Measurements from ENCODE around the gene CCDC87.
"Not testable (repeated sequence)": the region's sequence is repeated elsewhere in the genome, so short reads cannot be mapped to it uniquely, and the experiment has no call there.

CCDC87 gene, protein sequence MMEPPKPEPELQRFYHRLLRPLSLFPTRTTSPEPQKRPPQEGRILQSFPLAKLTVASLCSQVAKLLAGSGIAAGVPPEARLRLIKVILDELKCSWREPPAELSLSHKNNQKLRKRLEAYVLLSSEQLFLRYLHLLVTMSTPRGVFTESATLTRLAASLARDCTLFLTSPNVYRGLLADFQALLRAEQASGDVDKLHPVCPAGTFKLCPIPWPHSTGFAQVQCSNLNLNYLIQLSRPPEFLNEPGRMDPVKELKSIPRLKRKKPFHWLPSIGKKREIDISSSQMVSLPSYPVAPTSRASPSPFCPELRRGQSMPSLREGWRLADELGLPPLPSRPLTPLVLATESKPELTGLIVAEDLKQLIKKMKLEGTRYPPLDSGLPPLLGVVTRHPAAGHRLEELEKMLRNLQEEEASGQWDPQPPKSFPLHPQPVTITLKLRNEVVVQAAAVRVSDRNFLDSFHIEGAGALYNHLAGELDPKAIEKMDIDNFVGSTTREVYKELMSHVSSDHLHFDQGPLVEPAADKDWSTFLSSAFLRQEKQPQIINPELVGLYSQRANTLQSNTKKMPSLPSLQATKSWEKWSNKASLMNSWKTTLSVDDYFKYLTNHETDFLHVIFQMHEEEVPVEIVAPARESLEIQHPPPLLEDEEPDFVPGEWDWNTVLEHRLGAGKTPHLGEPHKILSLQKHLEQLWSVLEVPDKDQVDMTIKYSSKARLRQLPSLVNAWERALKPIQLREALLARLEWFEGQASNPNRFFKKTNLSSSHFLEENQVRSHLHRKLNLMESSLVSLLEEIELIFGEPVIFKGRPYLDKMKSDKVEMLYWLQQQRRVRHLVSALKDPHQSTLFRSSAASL

DNA sequence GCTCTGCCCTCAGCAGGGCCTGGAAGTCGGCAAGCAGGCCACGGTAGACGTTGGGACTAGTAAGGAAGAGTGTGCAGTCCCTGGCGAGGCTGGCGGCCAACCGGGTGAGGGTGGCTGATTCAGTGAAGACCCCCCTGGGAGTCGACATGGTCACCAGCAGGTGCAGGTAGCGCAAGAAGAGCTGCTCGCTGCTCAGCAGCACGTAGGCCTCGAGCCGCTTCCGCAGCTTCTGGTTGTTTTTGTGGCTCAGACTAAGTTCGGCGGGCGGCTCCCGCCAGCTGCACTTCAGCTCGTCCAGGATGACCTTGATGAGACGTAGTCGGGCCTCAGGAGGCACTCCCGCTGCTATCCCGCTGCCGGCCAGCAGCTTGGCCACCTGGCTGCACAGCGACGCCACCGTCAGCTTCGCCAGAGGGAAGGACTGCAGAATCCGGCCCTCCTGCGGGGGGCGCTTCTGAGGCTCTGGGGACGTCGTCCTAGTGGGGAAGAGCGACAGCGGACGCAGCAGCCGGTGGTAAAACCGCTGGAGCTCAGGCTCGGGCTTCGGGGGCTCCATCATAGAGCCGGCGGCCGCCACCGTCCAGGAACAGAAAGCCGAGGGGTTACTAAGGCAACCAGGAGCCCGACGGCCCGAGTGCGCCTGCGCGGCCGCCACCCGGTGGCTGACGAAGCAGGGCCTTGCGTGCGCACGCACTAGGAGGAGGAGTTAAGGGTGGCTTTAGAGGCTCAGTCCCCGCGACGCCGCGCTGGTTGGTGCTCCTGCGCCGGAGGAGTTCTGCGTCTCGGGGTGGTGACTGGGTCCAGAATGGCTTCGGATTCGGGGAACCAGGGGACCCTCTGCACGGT, at the start of gene CCDC87, which contains the start of gene CCS:
TSS of gene CCDC87 (minus strand) at position 607 of the 846 bp plus-strand sequence. CDS start at position 559, 48 bp downstream.
TSS of gene CCS (plus strand) at position 729 of the 846 bp plus-strand sequence. CDS start at position 806, 77 bp downstream.
- DNase-seq (ENCODE audit: low spot score), result peak; percentile 99

DNA sequence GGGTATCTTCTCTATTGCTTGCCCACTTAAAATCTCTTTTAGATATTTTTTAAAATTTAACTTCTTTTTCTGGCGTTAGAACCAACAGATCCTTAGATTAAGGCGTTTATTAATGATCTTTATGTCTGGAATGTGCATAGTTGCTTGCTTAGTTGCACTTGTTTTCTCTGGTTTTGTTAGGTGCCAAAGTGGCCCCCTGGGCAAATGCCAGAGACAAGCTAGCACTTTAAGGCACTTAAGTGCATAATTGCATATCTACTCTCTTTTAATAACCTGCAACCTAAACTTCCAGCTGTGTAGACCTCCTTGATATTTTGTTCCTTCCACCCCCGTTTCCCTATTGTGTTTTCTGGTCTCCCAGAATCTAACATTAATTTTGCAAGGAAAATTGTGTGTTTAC, 49.0 kb upstream of the CCDC87 start:
- DNase-seq (ENCODE audit: low spot score), result no peak

DNA sequence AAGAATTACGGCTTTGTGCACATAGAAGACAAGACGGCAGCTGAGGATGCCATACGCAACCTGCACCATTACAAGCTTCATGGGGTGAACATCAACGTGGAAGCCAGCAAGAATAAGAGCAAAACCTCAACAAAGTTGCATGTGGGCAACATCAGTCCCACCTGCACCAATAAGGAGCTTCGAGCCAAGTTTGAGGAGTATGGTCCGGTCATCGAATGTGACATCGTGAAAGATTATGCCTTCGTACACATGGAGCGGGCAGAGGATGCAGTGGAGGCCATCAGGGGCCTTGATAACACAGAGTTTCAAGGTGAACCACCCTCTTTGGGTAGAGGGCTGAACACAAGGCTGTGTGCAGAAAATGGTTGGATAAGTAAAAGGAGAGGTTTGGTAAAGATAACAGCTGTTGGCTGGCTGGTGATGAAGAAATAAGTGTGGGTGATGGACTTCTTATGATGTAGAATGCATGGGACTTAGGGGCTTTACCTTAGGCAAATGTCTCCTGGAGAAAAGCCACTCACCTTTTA, 47.0 kb upstream of the CCDC87 start:
- DNase-seq (ENCODE audit: low spot score), result not testable (repeated sequence)

DNA sequence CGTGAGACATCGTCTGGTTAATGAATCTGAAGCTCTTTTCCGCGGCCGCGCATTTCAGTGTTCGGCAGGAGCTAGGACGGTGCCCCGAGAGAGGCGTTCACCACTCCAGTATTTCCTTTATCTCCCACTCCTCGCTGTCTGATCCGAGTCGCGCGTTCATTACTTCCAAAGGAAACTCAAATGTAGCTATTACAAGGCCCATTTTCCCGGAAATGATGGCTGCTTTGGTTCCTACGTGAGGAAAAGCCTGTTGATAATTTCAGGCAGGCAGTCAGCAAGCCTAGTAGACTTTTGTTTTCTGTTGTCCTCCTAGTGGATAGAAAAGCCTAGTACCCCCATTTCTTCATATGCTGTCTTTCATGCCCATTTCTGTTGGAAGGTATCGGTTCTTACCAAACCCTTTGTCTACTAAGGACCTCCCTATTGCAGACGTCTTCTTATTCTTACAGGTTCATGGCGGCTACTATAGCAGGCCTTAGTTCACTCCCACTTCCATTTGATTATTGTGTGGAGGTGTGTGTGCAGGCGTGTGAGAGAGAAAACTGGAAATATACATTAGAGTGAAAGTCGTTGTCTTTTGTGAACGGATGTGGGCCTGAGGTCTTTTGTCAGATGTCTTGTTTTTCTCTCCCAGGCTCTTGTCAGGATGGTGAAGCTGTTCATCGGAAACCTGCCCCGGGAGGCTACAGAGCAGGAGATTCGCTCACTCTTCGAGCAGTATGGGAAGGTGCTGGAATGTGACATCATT, 46.4 kb upstream of the CCDC87 start:
- peak; percentile 41 for DNase-seq (ENCODE audit: low spot score)

DNA sequence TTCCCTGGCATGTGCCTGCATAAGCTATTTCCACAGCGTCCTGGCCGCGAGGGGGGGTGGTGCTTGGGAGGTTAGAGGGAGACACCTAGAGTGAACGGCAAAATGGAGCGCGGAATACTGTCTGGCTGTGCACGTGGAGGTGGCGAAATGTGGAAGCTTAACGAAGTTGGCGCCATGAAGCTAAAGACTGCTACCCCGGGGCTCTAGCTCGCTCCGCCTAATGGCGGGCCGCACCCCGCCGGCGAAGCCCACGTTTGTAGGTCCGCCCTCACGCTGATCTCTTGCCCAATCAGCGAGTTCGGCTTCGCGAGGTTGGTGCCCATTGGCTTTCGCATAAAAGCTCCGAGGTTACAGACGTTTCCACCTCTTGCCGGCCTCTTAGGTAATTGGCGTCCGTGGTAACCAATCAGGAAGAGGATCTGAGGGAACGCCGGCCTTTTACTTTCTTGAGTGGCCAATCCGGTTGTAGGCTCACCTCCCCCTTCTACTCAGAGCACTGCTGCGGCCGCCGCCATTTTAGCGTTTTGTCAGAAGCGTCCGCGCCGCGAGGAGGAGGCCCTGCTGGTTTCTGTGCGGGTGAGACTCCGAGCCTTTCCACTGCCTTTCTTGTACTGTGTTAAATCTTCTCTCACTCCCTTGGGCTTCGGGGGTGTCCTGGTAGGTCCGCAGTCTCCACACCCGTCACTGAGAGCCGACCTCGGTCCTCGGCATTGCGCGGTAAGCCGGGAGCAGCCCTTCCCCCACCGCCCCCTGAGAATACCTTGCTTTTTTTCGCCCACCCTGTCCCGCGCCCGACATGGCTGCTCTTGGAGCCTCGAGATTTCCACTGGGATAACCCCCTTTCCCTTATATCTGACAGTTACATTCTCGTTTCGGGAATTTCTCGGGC, 45.6 kb upstream of the CCDC87 start, which contains the start of gene RBM4:
TSS of gene RBM4 (plus strand) at position 527 of the 889 bp plus-strand sequence. CDS start 1,009 bp downstream, outside the sequence.
- peak; percentile 99 for DNase-seq (ENCODE audit: low spot score)

DNA sequence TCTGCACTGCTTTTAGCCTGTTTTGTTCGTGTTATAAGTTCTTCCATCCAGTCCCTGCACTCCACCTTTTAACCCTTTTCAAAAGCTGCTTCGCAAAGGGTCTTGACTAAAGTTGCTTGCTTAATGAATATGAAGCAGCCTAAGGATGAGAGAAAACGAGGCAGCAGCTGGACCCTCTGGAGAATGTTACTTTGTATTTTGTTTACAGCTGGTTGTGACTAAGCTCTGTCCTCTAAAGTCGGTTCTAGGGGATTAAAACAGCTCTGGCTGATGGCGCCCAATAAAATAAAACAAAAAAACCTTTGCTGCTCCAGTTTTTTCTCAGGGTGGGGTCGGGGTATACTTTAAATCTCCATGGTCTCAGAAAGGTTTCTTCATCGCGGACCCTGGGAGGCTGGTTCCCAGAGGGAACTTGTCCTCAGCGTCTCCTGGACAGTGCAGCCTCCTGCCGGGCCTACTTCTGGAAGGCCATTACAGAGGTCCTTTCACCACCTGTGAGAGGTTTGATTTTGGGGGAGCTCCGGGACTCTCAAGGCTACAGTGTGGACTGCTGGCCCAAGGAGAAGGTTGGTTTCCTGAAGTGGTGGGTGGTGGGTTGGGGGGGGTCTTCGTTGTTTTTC, 44.8 kb upstream of the CCDC87 start:
- no peak for DNase-seq (ENCODE audit: low spot score)

DNA sequence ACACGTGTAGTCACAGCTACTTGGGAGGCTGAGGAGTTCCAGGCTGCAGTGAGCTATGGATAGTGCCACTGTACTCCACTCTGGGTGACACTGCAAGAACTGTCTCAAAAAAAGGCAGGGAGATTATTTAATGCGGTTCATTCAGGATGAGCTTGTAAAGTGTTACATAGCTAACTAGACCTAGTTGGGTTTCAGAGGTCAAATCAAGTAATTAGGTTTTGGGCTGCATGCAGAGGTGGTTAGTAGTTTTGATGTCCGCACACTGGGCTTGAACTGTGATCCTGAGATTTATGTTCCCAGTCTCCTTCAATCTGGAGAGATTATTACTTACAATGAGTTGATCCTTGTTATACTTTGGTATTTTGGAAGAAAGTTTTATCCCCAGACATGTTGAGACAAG, 43.5 kb upstream of the CCDC87 start:
- no peak for DNase-seq (ENCODE audit: low spot score)

DNA sequence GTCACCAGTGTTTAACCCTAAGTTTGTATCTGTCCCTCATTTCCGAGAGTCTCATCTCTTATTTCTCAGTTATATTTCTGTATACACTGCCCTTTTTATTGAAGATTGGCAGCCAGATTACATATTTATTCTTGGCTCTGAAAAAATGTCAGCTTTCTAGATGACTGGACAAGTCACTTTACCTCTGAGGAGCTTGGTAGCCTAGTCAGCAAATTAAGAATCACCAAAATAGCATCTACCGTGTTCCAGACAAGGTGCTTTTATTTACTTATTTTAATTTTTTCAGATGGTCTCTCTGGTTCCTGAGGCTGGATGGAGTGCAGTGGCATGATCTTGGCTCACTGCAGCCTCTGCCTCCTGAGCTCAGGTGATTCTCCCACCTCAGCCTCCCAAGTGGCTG, 40.1 kb upstream of the CCDC87 start:
- no peak for DNase-seq (ENCODE audit: low spot score)

DNA sequence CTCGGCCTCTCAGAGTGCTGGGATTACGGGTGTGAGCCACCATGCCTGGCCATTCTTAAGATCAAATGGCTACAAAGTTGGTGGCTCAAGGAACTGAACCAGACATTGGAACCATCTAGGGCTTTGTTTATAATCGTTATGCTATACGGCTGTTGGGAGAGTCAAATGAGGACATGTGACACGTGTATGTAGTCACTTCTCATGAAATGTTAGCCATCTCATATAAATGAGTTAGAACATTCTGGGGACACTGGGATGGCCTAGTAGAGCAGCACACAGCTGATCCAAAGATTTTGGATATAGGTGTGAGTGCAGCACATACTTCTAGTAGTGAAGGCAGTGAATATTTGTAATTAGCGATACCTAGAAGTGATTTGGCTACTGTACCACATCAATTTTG, 39.0 kb upstream of the CCDC87 start:
- no peak for DNase-seq (ENCODE audit: low spot score)

DNA sequence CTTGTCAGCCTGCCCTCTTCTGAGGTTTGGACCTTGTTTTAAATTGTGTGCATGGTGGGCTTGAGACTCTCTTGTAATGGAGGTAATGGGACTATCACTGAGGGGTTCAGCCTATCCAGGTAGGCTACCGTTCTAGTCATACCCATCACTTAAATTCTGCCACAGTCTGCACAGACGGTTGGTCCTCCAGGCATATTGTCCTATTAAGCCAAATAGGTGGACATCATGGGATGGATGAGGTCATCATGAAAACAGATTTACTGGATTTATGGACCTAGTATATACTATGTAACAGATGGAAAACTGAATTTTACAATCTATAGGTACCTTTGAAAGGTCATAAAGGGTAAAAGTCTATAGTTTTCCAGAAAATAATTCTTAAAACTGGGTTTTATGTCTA, 36.5 kb upstream of the CCDC87 start:
- no peak for DNase-seq (ENCODE audit: low spot score)

DNA sequence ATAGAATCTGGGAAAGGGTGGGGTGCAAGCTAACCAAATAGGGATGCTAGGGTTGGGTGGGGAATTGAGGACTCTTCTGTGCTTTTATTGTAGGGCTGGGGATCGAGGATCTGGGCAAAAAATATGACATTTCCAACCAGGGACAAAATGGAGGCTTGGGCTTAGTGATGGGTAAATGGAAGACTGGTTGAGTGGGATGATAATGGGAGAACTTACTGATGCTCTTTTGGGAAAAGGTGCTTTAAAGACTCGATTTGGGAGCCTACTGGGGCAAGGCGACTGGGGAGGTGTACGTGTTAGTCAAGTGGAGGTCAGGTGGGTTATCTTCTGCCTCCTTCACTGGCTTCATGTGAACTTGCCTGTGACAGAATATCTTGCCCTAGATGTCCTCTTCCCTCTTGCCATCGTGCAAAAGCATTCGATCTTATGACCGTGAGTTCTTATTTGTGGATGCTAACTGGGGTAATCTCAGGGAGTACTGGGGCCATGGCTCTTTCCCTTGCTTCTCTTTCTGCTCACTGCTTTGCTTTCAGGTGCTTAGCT, 35.3 kb upstream of the CCDC87 start:
- no peak for DNase-seq (ENCODE audit: low spot score)

DNA sequence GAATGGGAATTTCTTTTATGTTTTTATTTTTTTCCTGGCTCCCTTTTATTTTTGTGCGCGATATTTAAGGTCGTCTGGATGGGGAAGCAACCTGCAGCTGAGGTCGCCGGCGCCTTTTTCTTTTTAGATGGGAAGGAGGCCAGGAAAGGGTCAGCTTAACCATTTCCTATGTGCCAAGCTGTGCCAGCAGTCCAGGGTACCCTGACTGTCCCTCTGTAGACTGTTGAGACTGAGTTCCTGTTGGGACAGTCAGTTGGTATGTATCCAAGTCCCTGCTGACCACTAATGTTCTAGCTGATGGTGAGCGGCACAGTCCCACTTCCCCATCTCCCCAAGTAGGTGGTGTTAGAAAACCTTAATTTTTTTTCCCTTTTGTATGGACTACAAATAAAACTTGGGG, 34.1 kb upstream of the CCDC87 start:
- no peak for DNase-seq (ENCODE audit: low spot score)

DNA sequence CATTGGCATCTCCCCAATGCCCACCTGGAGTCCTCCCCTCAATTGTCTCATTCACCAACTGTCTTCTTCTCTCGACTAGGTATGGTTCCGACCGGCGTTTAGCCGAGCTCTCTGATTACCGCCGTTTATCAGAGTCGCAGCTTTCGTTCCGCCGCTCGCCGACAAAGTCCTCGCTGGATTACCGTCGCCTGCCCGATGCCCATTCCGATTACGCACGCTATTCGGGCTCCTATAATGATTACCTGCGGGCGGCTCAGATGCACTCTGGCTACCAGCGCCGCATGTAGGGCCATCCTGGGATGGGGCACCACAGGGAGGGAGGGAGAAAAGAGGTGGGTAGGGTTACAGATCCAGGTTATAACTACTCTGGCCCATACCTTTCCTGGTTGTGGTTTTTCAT, 33.5 kb upstream of the CCDC87 start:
- DNase-seq (ENCODE audit: low spot score), result no peak

DNA sequence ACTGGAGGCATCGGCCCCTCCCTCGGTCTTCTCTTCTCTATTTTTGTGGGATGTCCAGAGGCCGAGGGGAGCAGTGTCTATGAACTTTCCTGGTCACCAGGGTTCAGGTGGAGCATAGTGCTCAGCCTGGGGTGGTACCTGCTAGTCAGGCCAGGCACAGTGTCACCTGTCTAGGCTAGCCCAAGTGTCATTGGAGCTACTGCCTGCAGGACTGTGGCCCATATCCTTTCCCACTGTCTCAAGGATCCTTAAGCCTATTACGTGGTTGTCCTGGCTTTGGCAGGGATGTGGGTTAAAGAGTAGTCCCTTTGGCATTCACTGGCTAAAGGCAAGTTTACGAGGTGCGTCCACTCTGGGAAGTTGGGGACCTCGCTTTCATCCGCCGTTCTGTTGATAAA, 32.9 kb upstream of the CCDC87 start:
- DNase-seq (ENCODE audit: low spot score), result no peak

DNA sequence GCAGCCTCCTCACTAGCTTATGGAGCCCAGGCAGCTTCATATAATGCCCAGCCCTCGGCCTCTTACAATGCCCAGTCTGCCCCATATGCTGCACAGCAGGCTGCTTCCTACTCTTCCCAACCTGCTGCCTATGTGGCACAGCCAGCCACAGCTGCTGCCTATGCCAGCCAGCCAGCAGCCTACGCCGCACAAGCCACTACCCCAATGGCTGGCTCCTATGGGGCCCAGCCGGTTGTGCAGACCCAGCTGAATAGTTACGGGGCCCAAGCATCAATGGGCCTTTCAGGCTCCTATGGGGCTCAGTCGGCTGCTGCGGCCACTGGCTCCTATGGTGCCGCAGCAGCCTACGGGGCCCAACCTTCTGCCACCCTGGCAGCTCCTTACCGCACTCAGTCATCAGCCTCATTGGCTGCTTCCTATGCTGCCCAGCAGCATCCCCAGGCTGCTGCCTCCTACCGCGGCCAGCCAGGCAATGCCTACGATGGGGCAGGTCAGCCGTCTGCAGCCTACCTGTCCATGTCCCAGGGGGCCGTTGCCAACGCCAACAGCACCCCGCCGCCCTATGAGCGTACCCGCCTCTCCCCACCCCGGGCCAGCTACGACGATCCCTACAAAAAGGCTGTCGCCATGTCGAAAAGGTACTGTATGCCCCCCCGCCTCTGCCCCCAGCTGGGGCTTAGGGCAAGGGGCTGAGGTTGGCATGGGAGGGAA, 32.3 kb upstream of the CCDC87 start:
- no peak for DNase-seq (ENCODE audit: low spot score)

DNA sequence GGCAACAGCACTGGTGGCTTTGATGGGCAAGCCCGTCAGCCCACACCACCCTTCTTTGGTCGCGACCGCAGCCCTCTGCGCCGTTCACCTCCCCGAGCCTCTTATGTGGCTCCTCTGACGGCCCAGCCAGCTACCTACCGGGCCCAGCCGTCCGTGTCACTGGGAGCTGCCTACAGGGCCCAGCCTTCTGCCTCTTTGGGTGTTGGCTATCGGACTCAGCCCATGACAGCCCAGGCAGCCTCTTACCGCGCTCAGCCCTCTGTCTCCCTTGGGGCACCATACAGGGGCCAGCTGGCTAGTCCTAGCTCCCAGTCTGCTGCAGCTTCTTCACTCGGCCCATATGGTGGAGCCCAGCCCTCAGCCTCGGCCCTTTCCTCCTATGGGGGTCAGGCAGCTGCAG, 31.6 kb upstream of the CCDC87 start:
- DNase-seq (ENCODE audit: low spot score), result no peak

DNA sequence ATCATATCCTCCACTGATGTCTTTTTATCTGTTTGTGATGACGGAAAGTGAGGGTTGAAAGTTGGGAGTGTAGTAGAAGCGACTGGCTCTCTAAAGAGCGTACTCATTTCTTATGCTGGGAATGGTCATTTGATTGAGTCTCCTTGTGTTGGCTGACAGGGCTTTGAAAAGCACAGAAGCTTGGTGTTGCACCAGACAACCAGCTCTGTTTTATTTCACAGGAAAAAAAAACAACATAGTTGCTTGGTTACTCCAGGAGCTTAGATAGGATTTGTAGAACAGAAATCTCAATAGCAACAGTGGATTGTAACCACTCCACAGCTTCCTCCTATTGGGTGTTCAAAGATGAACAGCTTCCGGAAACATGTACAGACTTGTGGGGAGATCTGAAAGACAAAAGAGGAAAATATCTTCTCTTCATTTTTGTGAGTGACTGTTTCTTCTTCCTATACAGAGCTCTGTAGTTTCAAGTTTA, 26.3 kb upstream of the CCDC87 start:
- peak; percentile 80 for DNase-seq (ENCODE audit: low spot score)

DNA sequence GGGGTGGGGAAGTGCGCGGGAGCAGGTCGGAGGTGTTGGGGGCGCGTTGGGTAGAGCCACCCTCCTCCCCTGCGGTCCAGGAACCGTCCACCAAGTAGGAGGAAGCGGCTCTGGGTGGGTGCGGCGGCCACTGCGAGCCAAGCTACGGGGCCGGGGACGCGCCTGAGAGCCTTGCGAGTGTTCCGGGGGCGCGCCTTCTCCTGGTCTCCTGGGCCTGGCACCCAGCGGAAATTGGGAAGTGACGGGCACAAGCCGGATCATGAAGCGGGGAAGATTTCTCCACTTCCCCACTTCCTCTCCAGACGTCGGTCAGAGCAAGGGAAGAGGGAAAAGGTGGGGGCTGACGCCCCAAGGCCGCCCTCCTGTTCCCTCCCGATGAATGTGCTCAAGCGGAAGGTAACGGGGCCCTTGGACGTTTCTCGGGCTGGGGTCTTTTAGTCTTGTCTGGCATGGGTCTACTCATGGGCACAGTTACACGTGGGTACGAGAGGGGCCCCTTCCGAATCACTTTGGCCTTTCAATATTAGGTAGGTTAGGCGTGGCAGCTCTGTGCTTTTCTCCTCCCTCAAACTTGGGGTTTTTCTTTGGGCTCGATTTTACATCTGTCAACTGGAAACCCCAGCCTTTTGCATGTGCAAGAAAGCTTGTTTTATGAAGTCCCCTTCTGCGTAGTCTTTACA, 24.4 kb upstream of the CCDC87 start:
- DNase-seq (ENCODE audit: low spot score), result peak; percentile 43

Measured in CD4-positive, alpha-beta T cell treated with Interleukin-2 at 100 ng/mL for 4 hours (primary cell).